H1 (cell line): Measurements from ENCODE around the gene EML4. TPM values are rescaled to one million over a fixed set of nuclear protein-coding genes. Genes with fewer than 3 reads are reported as not detected.

ENCODE experiments used
- CTCF ChIA-PET: fragments of 300-600 bp; sonication (Branson Sonifier 250); formaldehyde crosslinking; loops from one replicate; lab custom pipeline; 2021; ENCODE audit not compliant: partially characterized antibody; lab: Charles Lee
- POLR2A ChIA-PET: fragments of 300-600 bp; sonication (Branson Sonifier 250); formaldehyde crosslinking; loops from one replicate; lab custom pipeline; 2021; ENCODE audit warnings: inconsistent platforms; ENCODE audit not compliant: partially characterized antibody; lab: Charles Lee
- DNase-seq, 2 experiments: peaks; one replicate each; pipeline versions ENCODE4 v3.0.0 to v3.0.0-alpha.2; 2010 to 2022; ENCODE audit warnings: low spot score in 2 of 2, low read depth in 1 of 2, mixed read lengths in 1 of 2
- FAIRE-seq: peaks from 2 replicates; lab custom pipeline; 2011; peaks lifted over from hg19 to GRCh38; lab: Jason Lieb, UNC
- H2AFZ ChIP-seq: 2 replicates; pipeline ENCODE4 v1.8.1; 2012; ENCODE audit warnings: low read length, inconsistent platforms
- H2AK5ac ChIP-seq: 2 replicates; pipeline ENCODE4 v1.6.1; 2013; ENCODE audit warnings: low read depth, low read length
- H2BK120ac ChIP-seq: replicated peaks from 2 replicates; pipeline ENCODE3; 2013; ENCODE audit warnings: low read depth, low read length, inconsistent platforms
- H2BK12ac ChIP-seq: 2 replicates; pipeline ENCODE4 v1.6.1; 2013; ENCODE audit warnings: low read depth, low read length
- H2BK15ac ChIP-seq: 2 replicates; pipeline ENCODE4 v1.6.1; 2013; ENCODE audit warnings: low read length
- H2BK20ac ChIP-seq: 2 replicates; pipeline ENCODE4 v1.6.1; 2013; ENCODE audit warnings: low read length
- H2BK5ac ChIP-seq: 2 replicates; pipeline ENCODE4 v1.6.1; 2013; ENCODE audit warnings: low read depth, low read length
- H3K14ac ChIP-seq: 2 replicates; pipeline ENCODE4 v1.6.1; 2013; ENCODE audit warnings: inconsistent platforms; ENCODE audit not compliant: insufficient read length
- H3K18ac ChIP-seq: 2 replicates; pipeline ENCODE4 v1.6.1; 2013; ENCODE audit warnings: low read length; ENCODE audit errors: extremely low read depth
- H3K23ac ChIP-seq: 2 replicates; pipeline ENCODE4 v1.6.1; 2013; ENCODE audit warnings: inconsistent platforms; ENCODE audit not compliant: insufficient read length
- H3K23me2 ChIP-seq: 2 replicates; pipeline ENCODE4 v1.6.1; 2013; ENCODE audit warnings: low read depth, low read length
- H3K27ac ChIP-seq: 2 replicates; pipeline ENCODE4 v1.6.1; 2011; ENCODE audit warnings: low read depth, low read length, inconsistent platforms
- H3K27me3 ChIP-seq, 4 experiments: replicated peaks in 1 of 4; 1 replicate in 1 of 4; 2 replicates in 3 of 4; pipeline versions ENCODE4 v1.6.1 to v1.8.1; 2011 to 2013; ENCODE audit warnings: low read length in 3 of 4, mild to moderate bottlenecking in 3 of 4, inconsistent platforms in 2 of 4, mixed read lengths in 2 of 4, moderate library complexity in 1 of 4; ENCODE audit not compliant: control insufficient read depth in 3 of 4, insufficient read depth in 3 of 4; ENCODE audit errors: extremely low read depth in 1 of 4
- H3K36me3 ChIP-seq, 4 experiments: 2 replicates each; pipeline versions ENCODE4 v1.6.1 to v1.8.1; 2011 to 2013; ENCODE audit warnings: mild to moderate bottlenecking in 4 of 4, low read length in 3 of 4, moderate library complexity in 2 of 4, control low read depth in 1 of 4, inconsistent platforms in 1 of 4; ENCODE audit not compliant: insufficient read depth in 4 of 4, control insufficient read depth in 2 of 4
- H3K4ac ChIP-seq: replicated peaks from 2 replicates; pipeline ENCODE3; 2013; ENCODE audit warnings: low read length, low read depth, mixed read lengths, inconsistent platforms; ENCODE audit not compliant: insufficient read length
- H3K4me1 ChIP-seq, 4 experiments: replicated peaks in 1 of 4; 1 replicate in 1 of 4; 2 replicates in 3 of 4; pipeline versions ENCODE4 v1.6.1 to v1.8.1; 2011 to 2013; ENCODE audit warnings: low read length in 3 of 4, inconsistent platforms in 2 of 4, mixed read lengths in 1 of 4; ENCODE audit not compliant: insufficient read depth in 4 of 4, control insufficient read depth in 3 of 4
- H3K4me2 ChIP-seq, 2 experiments: 2 replicates each; pipeline versions ENCODE4 v1.6.1 to v1.8.1; 2011 to 2013; ENCODE audit warnings: low read depth in 2 of 2, low read length in 2 of 2, control low read depth in 1 of 2, inconsistent platforms in 1 of 2, mild to moderate bottlenecking in 1 of 2; ENCODE audit not compliant: insufficient read depth in 1 of 2
- H3K4me3 ChIP-seq, 4 experiments: fragments of 200-600, 300-600 bp in 1 of 4; sonication (generic), shearing (Covaris generic), sonication (Bioruptor Twin) in 1 of 4; 2 replicates each; pipeline versions ENCODE4 v1.5.1 to v1.8.1; 2011 to 2016; ENCODE audit warnings: low read length in 4 of 4, low read depth in 3 of 4, control low read depth in 2 of 4, inconsistent platforms in 2 of 4, mild to moderate bottlenecking in 2 of 4, mixed read lengths in 1 of 4, moderate library complexity in 1 of 4; ENCODE audit not compliant: insufficient read depth in 2 of 4; ENCODE audit errors: extremely low read depth in 1 of 4
- H3K56ac ChIP-seq: replicated peaks from 2 replicates; pipeline ENCODE3; 2013; ENCODE audit warnings: low read depth, mild to moderate bottlenecking, mixed read lengths, low read length, inconsistent platforms; ENCODE audit not compliant: insufficient read length
- H3K79me1 ChIP-seq: 2 replicates; pipeline ENCODE4 v1.6.1; 2013; ENCODE audit warnings: low read depth, low read length, control low read depth
- H3K79me2 ChIP-seq, 2 experiments: 2 replicates each; pipeline versions ENCODE4 v1.6.1 to v1.8.1; 2012 to 2013; ENCODE audit warnings: low read length in 2 of 2, mild to moderate bottlenecking in 2 of 2, inconsistent platforms in 1 of 2; ENCODE audit not compliant: insufficient read depth in 2 of 2, control insufficient read depth in 1 of 2
- H3K9ac ChIP-seq, 4 experiments: replicated peaks in 1 of 4; 1 replicate in 1 of 4; 2 replicates in 3 of 4; pipeline versions ENCODE4 v1.6.1 to v1.8.1; 2011 to 2013; ENCODE audit warnings: low read depth in 3 of 4, low read length in 3 of 4, control low read depth in 2 of 4, mild to moderate bottlenecking in 2 of 4, moderate library complexity in 2 of 4, inconsistent platforms in 1 of 4; ENCODE audit errors: extremely low read depth in 1 of 4
- H3K9me3 ChIP-seq, 2 experiments: 2 replicates each; pipeline versions ENCODE4 v1.6.1 to v1.8.1; 2012 to 2013; ENCODE audit warnings: mild to moderate bottlenecking in 2 of 2, moderate library complexity in 2 of 2, control low read depth in 1 of 2, inconsistent platforms in 1 of 2, low read depth in 1 of 2, low read length in 1 of 2, mixed read lengths in 1 of 2; ENCODE audit not compliant: insufficient read depth in 2 of 2
- H4K20me1 ChIP-seq, 2 experiments: replicated peaks in 1 of 2; 2 replicates each; pipeline versions ENCODE3 to v1.8.1; 2011 to 2013; ENCODE audit warnings: inconsistent platforms in 2 of 2, low read length in 2 of 2, mild to moderate bottlenecking in 1 of 2; ENCODE audit not compliant: insufficient read depth in 2 of 2, control insufficient read depth in 1 of 2
- H4K5ac ChIP-seq: 2 replicates; pipeline ENCODE4 v1.6.1; 2013; ENCODE audit warnings: low read length, low read depth, mixed read lengths, inconsistent platforms; ENCODE audit not compliant: insufficient read length
- H4K8ac ChIP-seq: 2 replicates; pipeline ENCODE4 v1.8.0; 2013; ENCODE audit warnings: mild to moderate bottlenecking, moderate library complexity, low read length, inconsistent platforms; ENCODE audit not compliant: insufficient read depth; ENCODE audit errors: extremely low read depth
- H4K91ac ChIP-seq: replicated peaks from 2 replicates; pipeline ENCODE3; 2013; ENCODE audit warnings: low read length, mixed read lengths, inconsistent platforms; ENCODE audit not compliant: insufficient read length
- BACH1 ChIP-seq: IDR thresholded peaks from 2 replicates; pipeline ENCODE4 v1.6.1; 2012; ENCODE audit warnings: low read length, improper control_type of control experiment
- CBX5 ChIP-seq: fragments of 300-800, 300-1000 bp; sonication (generic); IDR thresholded peaks from 2 replicates; pipeline ENCODE4 v1.7.1; 2016; ENCODE audit warnings: antibody characterized with exemption, low read length, low read depth
- RAD21 ChIP-seq, 2 experiments: IDR thresholded peaks in 1 of 2; conservative IDR thresholded peaks in 1 of 2; 2 replicates each; pipeline ENCODE4 v1.6.1; 2011; ENCODE audit warnings: low read depth in 2 of 2, low read length in 2 of 2, improper control_type of control experiment in 1 of 2, inconsistent platforms in 1 of 2, mild to moderate bottlenecking in 1 of 2, moderate library complexity in 1 of 2
- WGBS, 2 experiments: shearing (Covaris generic) in 1 of 2; methylation state at CpG; one replicate each; pipeline versions ENCODE4 v1.1.6 to v1.1.7; 2013 to 2015; ENCODE audit warnings: low lambda C conversion rate in 2 of 2, mixed read lengths in 2 of 2, inconsistent platforms in 1 of 2, low coverage in 1 of 2, missing lambda C conversion rate in 1 of 2; ENCODE audit not compliant: insufficient replicate concordance in 2 of 2, insufficient coverage in 1 of 2, insufficient read length in 1 of 2; ENCODE audit errors: extremely low coverage in 1 of 2, missing lambda C conversion rate in 1 of 2; 5-methylcytosine and 5-hydroxymethylcytosine counted together
- polyA plus RNA-seq, 7 experiments: library from polyadenylated mRNA; depleted of rRNA in 3 of 7; stranded (reverse) in 5 of 7; unstranded in 2 of 7; fragments of >200 nt in 5 of 7; fragments of 200-250 nt in 2 of 7; gene quantifications; 1 replicate in 5 of 7; 2 replicates in 1 of 7; 4 replicates in 1 of 7; pipeline versions ENCODE4 v1.2.1 to v1.2.3, GENCODE V29; 2011 to 2013; ENCODE audit warnings: missing spikeins in 2 of 7, mixed read lengths in 2 of 7
- total RNA-seq: library from RNA; stranded (reverse); fragmentation: NEBNext Ultra II Directional; extraction: Animal tissue kit (Norgen Biotek cat#: 25700); gene quantifications from 2 replicates; pipeline ENCODE4 v1.2.1, GENCODE V29; 2021

The EML4 gene
- total and polyA plus RNA-seq, 2 of the 8 experiments (the other 6 are each of a cell fraction or from before 2014, with no cell fraction given) = 50.1 to 104 TPM

GRCh38 chr2:42129487-42129852, 39.7 kb upstream of the EML4 start:
- H3K9me3 ChIP-seq = no peaks in the 10 kb centered on the region
- peak overlapping the region; percentile 38; the same call in 1 of the 2 replicates for H2BK5ac ChIP-seq
- H3K79me2 ChIP-seq = no peaks in the 10 kb centered on the region
- ChIA-PET POLR2A (no interaction called here), CTCF (interaction anchor here (0.9 to 1.3 kb wide), 4 partner anchors 11 to 276 kb away, joined by 3 to 4 read pairs (median 3); no protein-coding TSS in a partner anchor)
- H2BK120ac ChIP-seq = no peak overlapping the region
- peaks cover 0 to 12% (median 9%) of the 10 kb centered on the region in 4 experiments; a peak in 6 of 7 replicates for H3K4me1 ChIP-seq
- no peak overlapping the region for H4K91ac ChIP-seq
- H3K56ac ChIP-seq = no peak overlapping the region
- no peak overlapping the region for H3K18ac ChIP-seq
- no peak overlapping the region for H3K14ac ChIP-seq
- 92% methylated on average over 1 of the region's 1 CpG; no CpG with 5 or more reads in 1 of the 2 experiments for WGBS, 2 experiments
- no peaks in the 10 kb centered on the region for H3K27me3 ChIP-seq
- TF ChIP-seq RAD21 (IDR thresholded peaks at IDR 0.05 in 1 of 2, conservative IDR thresholded peaks at IDR 0.05 in 1 of 2; ENCODE audit: low read depth in 2 of 2, low read length in 2 of 2) (no peak), CBX5 (no peak), BACH1 (no peak)
- no peak overlapping the region for H4K8ac ChIP-seq
- H3K27ac ChIP-seq = no peak overlapping the region
- H2BK20ac ChIP-seq = no peak overlapping the region
- no peak overlapping the region for H3K9ac ChIP-seq
- H2BK12ac ChIP-seq = no peak overlapping the region
- no peak for DNase-seq
- H3K4me2 ChIP-seq = no peak overlapping the region
- no peak for FAIRE-seq
- no peaks in the 10 kb centered on the region for H3K23me2 ChIP-seq
- H3K36me3 ChIP-seq = no peaks in the 10 kb centered on the region
- no peak overlapping the region for H3K4me3 ChIP-seq
- H2BK15ac ChIP-seq = no peak overlapping the region
- no peak overlapping the region for H2AFZ ChIP-seq
- H3K79me1 ChIP-seq = no peaks in the 10 kb centered on the region
- no peak overlapping the region; the same call in 1 of the 2 replicates for H2AK5ac ChIP-seq
- H4K5ac ChIP-seq = no peak overlapping the region
- no peak overlapping the region for H3K23ac ChIP-seq
- H4K20me1 ChIP-seq = no peaks in the 10 kb centered on the region
- no peak overlapping the region for H3K4ac ChIP-seq
